NCI-H510A (cell line): ENCODE data around the gene SIGLECL1.

ENCODE experiments used
- DNase-seq: peaks from one replicate; lab custom pipeline; 2025; lab: John Stamatoyannopoulos, UW

SIGLECL1 gene

DNA sequence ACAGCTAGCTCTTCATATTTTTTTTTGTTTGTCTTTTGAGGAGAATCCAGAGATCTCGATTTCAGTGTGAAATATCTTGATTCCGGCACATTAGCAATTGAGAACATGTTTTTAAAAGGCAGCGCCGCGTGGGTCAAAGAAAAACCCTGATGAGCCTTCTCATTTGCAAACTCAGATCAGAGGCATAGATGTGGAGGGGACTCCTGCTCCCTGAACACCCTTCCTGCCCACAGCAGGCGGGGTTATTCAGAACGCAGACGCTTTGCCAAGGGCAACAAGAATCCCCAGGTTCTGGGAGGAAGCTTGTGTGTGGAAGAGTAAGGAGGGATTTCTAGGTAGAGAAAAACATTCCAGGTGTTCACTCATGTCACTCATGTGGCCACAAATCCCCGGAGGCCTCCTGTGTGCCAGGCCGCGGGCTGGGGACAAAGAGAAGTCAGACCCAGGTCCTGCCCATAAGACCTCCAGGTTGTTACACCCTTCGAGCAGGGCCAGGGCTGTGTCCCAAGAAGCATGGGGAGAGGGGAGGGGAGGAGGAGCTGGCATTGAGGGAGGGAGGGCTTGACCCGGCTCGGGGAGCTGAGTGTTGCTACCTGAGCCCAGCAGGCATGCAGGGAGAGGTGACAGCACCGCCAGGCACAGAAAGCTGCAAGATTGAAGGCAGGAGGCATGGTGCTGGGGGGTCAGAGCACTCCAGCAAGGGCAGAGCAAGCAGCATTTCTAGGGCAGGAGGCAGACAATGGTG lies 44.7 kb downstream of the SIGLECL1 start:
- no peak for DNase-seq

DNA sequence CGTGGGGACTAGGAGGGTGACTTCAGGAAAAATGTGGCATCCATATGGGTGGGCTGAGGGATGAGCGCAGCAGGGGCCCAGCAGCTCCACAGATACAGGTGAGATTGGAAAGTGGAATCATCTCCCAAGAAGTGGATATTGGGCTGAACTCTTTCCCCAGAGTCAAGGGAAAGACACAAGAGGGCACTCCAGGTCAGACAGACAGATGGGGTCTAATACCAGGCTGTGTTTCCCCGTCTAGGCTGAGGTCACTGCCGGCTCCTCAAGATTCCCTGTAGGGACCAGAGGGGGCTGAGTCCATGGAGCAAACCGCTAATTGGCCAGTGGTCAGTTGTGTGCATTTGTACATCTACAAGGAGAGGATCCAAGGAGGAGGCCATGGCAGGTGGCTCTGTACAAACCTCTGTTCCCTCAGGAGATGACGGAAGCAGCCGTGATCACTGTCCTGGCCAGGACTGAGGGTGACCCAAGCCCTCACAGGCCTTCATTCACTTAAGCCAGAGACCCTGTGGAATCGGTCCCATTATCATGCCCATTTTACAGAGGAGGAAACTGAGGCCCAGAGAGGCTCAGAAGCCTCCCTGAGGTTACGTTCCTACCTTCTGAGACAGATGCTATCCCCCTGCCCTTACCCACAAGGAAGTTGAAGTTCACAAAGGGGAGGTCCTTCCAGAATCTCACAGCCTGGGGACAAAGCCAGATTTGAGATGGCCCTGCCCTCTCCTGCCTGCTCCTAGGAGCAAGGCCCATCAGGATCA lies 45.6 kb downstream of the SIGLECL1 start:
- no peak for DNase-seq

DNA sequence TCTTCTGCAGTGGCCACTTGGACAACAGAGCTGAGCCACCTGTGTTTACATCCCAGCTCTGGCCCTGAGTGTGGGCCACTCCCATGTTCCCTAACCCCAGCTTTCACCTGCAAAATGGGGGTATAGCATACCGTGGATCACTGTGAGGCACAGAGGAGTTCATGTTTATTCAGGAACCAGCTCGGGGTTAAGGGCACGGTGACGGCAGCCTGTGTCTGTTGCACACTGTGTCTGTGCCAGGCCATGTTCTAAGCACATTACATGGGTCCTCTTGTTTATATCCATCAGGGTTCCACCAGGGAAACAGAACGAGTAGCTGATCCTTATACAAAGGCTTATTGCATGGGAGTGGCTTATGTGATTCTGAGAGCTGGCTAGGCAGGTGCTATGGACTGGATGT lies 46.5 kb downstream of the SIGLECL1 start:
- no peak for DNase-seq

DNA sequence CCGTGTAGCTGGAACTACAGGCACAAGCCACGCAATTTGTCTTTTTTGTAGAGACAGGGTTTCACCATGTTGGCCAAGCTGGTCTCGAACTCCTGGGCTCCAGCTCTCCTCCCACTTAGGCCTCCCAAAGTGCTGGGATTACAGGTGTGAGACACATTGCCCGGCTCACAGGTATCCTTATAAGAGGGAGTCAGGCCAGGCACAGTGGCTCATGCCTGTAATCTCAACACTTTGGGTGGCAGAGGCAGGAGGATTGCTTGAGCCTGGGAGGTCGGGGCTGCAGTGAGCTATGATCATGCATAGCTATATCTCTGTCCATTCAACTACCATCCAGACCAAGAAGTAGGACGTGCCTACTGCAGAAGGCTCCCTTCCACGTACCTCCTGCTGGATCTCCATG lies 50.4 kb downstream of the SIGLECL1 start:
- DNase-seq = no peak

DNA sequence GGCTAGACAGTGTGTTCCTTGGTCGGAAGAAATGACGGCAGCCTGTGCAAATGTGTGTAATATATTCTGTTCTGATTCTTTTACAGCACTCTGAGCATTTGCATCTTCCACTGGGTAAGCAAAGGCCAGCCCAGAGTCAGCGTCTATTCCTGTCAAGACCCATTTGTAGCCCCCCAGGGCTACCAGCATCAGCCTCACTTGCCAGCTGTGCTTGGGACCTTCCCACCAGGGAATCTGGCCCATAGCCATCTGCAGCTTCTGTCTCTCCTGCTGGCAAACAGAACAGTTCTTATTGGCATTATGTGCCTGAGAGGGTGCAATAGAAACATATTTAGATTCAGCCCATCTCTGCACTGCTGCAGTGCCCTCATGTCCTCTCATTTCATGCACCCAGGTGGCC lies 54.6 kb downstream of the SIGLECL1 start:
- DNase-seq = no peak

DNA sequence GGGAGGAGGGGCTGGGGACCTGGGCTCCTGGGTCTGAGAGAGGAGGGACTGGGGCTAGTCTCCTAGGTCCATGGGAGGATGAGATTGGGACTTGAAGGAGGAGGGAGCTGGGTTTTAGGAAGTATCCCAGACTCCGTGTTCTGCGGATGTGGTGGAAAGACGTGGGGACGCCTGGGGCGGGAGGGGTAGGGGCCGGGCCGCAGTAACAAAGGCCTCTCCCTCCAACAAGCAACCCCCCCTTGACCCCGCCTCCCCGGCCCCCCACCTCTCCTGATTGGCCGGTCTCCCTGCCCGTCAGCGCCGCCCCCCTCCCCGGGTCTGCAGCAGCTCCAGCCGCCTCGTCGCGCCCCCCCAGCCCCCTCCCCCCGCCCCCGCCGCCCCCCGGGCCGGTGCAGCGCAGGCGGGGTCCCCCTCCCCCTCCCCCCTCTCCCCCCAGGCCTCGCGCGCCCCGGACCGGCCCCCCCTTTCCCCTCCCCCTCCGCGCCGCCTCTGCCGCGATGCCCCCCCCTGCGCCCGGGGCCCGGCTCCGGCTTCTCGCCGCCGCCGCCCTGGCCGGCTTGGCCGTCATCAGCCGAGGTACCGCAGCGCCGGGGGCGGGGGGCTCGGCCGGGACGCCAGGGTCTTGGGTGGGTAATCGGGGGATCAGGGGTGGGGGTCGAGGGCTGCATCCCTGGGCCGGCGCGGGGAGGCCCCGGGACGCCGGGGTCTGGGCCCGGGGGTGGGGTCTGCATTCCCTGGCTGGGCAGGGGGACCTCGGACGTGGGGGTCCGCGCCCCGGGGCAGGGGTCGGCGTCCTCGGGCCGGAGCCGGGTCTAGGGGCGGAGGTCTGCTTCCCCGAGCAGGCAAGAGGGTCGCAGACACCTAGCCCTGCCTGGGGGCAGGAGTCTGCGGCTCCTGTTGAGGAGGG lies 60.7 kb downstream of the SIGLECL1 start, which contains the start of gene IGLON5:
IGLON5 (plus strand) TSS at position 294 of the 907 bp plus-strand sequence; CDS start at position 498, 204 bp downstream.
- no peak for DNase-seq

DNA sequence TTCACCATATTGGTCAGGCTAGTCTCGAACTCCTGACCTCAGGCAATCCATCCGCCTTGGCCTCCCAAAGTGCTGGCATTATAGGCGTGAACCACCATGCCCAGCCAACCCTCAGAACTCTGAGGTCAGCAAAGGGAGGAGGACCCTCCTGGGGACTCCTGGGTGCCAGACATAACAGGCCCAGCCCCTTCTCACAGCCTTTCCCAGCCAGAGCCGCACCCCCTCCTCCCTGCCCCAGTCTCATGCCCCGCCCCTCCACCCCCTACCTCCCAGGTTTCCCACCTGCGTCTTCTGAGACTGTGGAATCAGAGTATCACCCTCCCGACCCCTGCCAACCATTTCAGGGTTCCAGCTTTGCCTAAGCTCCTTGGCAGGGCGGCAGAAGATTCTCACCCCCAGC lies 65.8 kb downstream of the SIGLECL1 start:
- no peak for DNase-seq

DNA sequence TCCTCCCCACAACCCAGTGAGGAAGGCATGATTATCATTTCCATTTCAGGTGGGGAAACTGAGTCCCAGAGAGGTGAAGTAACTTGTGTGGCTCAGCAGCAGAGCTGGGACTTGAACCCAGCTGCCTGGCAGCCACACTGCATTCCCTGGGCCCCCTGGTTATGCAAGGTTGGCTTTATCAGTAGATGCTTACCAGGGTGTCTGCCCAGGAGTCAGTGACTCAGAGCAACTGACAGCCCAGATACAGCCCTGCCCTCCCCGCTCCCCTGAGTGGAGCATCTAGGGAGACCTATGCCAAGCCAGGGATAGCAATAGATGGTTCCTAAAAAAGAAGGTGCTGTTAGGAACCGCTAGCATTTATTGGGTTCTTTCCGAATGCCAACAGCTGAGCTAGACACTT lies 66.5 kb downstream of the SIGLECL1 start:
- DNase-seq = no peak

DNA sequence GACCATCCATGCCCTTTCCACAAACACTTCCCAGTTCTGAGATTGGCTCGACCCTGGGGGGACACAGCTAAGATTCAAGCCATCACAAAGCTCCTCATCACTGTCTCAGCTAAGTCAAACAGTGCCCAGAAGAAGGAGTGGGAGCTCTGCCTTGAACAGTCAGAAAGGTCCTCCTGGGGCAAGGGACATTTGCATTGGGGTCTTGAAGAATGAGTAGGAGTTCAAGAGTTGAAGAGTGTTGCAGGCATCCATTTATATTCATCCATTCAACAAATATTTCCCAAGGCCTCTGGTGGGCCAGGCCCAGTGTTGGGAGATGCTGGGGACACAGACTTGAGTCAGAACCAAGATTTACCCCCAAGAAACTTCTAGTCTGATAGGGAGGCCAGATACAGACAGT lies 67.1 kb downstream of the SIGLECL1 start:
- no peak for DNase-seq
